HepG2 (cell line): ENCODE measurements around the gene ZNHIT1. TPM values are rescaled to one million over a fixed set of nuclear protein-coding genes. Genes with fewer than 3 reads are reported as not detected.

ENCODE experiments used
- ATF5 ChIP-seq: sonication (generic); formaldehyde crosslinking; IDR thresholded peaks from 2 replicates; pipeline ENCODE4 v1.4.0; 2020; ENCODE audit warnings: mild to moderate bottlenecking, low read depth, missing genetic modification reagents
- FOXK1 ChIP-seq: sonication (generic); formaldehyde crosslinking; IDR thresholded peaks from 2 replicates; pipeline ENCODE4 v1.4.0; 2020; ENCODE audit warnings: low read depth, missing genetic modification reagents, borderline replicate concordance
- GZF1 ChIP-seq: sonication (generic); formaldehyde crosslinking; IDR thresholded peaks from 2 replicates; pipeline ENCODE4 v1.5.1; 2020; ENCODE audit warnings: mild to moderate bottlenecking, missing genetic modification reagents
- KDM3A ChIP-seq: IDR thresholded peaks from 2 replicates; pipeline ENCODE4 v1.6.1; 2018; ENCODE audit warnings: low read depth, missing compliant biosample characterization
- KMT2A ChIP-seq: sonication (generic); formaldehyde crosslinking; IDR thresholded peaks from 2 replicates; pipeline ENCODE4 v1.4.0; 2020; ENCODE audit warnings: missing genetic modification reagents
- MED8 ChIP-seq: sonication (generic); formaldehyde crosslinking; IDR thresholded peaks from 2 replicates; pipeline ENCODE4 v1.8.1; 2023; ENCODE audit warnings: mild to moderate bottlenecking, missing genetic modification reagents; ENCODE audit not compliant: insufficient replicate concordance
- MEF2D ChIP-seq: sonication (generic); formaldehyde crosslinking; IDR thresholded peaks from 2 replicates; pipeline ENCODE4 v1.5.1; 2020; ENCODE audit warnings: mild to moderate bottlenecking, missing genetic modification reagents
- NR2F1 ChIP-seq, 2 experiments: fragments of 450-650 bp in 1 of 2; formaldehyde crosslinking in 1 of 2; IDR thresholded peaks; 2 replicates each; pipeline versions ENCODE4 v1.5.0 to v1.6.1; 2016 to 2020; ENCODE audit warnings: mild to moderate bottlenecking in 1 of 2, missing compliant biosample characterization in 1 of 2, missing genetic modification reagents in 1 of 2, moderate library complexity in 1 of 2
- RAD21 ChIP-seq: fragments of 450-650 bp; formaldehyde crosslinking; IDR thresholded peaks from 2 replicates; pipeline ENCODE4 v1.5.0; 2020; ENCODE audit warnings: mild to moderate bottlenecking
- REL ChIP-seq: sonication (generic); formaldehyde crosslinking; conservative IDR thresholded peaks from 2 replicates; pipeline ENCODE4 v1.8.0; 2022; ENCODE audit warnings: mild to moderate bottlenecking, missing genetic modification reagents, moderate library complexity
- SP140L ChIP-seq: sonication (generic); formaldehyde crosslinking; IDR thresholded peaks from 2 replicates; pipeline ENCODE4 v1.4.0; 2020; ENCODE audit warnings: missing genetic modification reagents, borderline replicate concordance
- ZNF367 ChIP-seq: sonication (generic); formaldehyde crosslinking; IDR thresholded peaks from 2 replicates; pipeline ENCODE4 v1.4.0; 2020; ENCODE audit warnings: missing genetic modification reagents, borderline replicate concordance
- ZNF724P ChIP-seq: sonication (generic); formaldehyde crosslinking; IDR thresholded peaks from 2 replicates; pipeline ENCODE4 v1.8.0; 2022; ENCODE audit warnings: missing genetic modification reagents, borderline replicate concordance
- ZNF773 ChIP-seq: sonication (generic); formaldehyde crosslinking; IDR thresholded peaks from 2 replicates; pipeline ENCODE4 v1.4.0; 2020; ENCODE audit warnings: missing genetic modification reagents, borderline replicate concordance
- ZNF878 ChIP-seq: sonication (generic); formaldehyde crosslinking; IDR thresholded peaks from 2 replicates; pipeline ENCODE4 v1.8.1; 2023; ENCODE audit warnings: mild to moderate bottlenecking, missing genetic modification reagents, moderate library complexity
- polyA plus RNA-seq, 8 experiments: library from polyadenylated mRNA; depleted of rRNA in 3 of 8; stranded (reverse) in 7 of 8; unstranded in 1 of 8; fragments of >200 nt; fragmentation: Illumina TruSeq in 4 of 8; extraction: Trizol in 4 of 8; gene quantifications; 2 replicates each; pipeline versions ENCODE4 v1.2.1 to v1.2.3, GENCODE V29; 2011 to 2016; ENCODE audit warnings: low read depth in 4 of 8, missing spikeins in 1 of 8, mixed read lengths in 1 of 8; ENCODE audit not compliant: insufficient read depth in 1 of 8
- total RNA-seq, 5 experiments: library from RNA; depleted of rRNA; stranded (reverse); fragments of >200 nt; fragmentation: Illumina TruSeq; extraction: Trizol; gene quantifications; 2 replicates each; pipeline ENCODE4 v1.2.3, GENCODE V29; 2016; ENCODE audit warnings: low read depth in 1 of 5
- TF ChIP-seq, protein P1 (sequence below): sonication (generic); formaldehyde crosslinking; IDR thresholded peaks from 2 replicates; pipeline ENCODE4 v1.4.0; 2020; ENCODE audit warnings: missing genetic modification reagents, low read depth, mild to moderate bottlenecking, borderline replicate concordance
- TF ChIP-seq, protein P2 (sequence below): sonication (generic); formaldehyde crosslinking; IDR thresholded peaks from 2 replicates; pipeline ENCODE4 v1.4.0; 2020; ENCODE audit warnings: missing genetic modification reagents, mild to moderate bottlenecking, borderline replicate concordance
- TF ChIP-seq, protein P3 (sequence below): conservative IDR thresholded peaks from 2 replicates; pipeline ENCODE4 v1.6.1; 2018; ENCODE audit warnings: missing genetic modification reagents
- TF ChIP-seq, protein P4 (sequence below): sonication (generic); formaldehyde crosslinking; IDR thresholded peaks from 2 replicates; pipeline ENCODE4 v1.4.0; 2020; ENCODE audit warnings: missing genetic modification reagents, borderline replicate concordance

ZNHIT1 gene
- total and polyA plus RNA-seq, 2 of the 13 experiments (the other 11 are each of a cell fraction or from before 2014, with no cell fraction given) = 32.5 to 64.5 TPM

GRCh38 chr7:101200862-101201599 is 16.9 kb upstream of the ZNHIT1 start, which contains the start of gene MOGAT3 (continued):
- TF ChIP-seq, protein P1, sequence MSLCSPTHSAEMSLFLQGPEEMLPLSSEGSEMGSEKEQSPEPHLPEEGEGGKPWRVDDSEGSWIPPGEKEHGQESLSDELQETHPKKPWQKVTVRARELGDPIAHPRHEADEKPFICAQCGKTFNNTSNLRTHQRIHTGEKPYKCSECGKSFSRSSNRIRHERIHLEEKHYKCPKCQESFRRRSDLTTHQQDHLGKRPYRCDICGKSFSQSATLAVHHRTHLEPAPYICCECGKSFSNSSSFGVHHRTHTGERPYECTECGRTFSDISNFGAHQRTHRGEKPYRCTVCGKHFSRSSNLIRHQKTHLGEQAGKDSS = no peak
- TF ChIP-seq ZNF773 = no peak
- peak; percentile 29; the same call in 1 of the 2 replicates for TF ChIP-seq SP140L (CRISPR knock-in tag)
- peak; percentile 88 to 90 for TF ChIP-seq NR2F1 (CRISPR knock-in tag; IDR thresholded peaks at IDR 0.05)
- TF ChIP-seq, protein P2, sequence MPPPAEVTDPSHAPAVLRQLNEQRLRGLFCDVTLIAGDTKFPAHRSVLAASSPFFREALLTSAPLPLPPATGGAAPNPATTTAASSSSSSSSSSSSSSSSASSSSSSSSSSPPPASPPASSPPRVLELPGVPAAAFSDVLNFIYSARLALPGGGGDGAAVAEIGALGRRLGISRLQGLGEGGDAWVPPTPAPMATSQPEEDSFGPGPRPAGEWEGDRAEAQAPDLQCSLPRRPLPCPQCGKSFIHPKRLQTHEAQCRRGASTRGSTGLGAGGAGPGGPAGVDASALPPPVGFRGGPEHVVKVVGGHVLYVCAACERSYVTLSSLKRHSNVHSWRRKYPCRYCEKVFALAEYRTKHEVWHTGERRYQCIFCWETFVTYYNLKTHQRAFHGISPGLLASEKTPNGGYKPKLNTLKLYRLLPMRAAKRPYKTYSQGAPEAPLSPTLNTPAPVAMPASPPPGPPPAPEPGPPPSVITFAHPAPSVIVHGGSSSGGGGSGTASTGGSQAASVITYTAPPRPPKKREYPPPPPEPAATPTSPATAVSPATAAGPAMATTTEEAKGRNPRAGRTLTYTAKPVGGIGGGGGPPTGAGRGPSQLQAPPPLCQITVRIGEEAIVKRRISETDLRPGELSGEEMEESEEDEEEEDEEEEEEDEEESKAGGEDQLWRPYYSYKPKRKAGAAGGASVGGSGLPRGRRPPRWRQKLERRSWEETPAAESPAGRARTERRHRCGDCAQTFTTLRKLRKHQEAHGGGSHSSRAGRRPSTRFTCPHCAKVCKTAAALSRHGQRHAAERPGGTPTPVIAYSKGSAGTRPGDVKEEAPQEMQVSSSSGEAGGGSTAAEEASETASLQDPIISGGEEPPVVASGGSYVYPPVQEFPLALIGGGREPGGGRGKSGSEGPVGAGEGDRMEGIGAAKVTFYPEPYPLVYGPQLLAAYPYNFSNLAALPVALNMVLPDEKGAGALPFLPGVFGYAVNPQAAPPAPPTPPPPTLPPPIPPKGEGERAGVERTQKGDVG (CRISPR knock-in tag) = no peak
- TF ChIP-seq KMT2A = peak; percentile 43; the same call in 1 of the 2 replicates
- TF ChIP-seq KDM3A (CRISPR knock-in tag) = peak; percentile 81; the same call in 1 of the 2 replicates
- TF ChIP-seq GZF1 (CRISPR knock-in tag) = peak; percentile 60; the same call in 1 of the 2 replicates
- TF ChIP-seq ZNF878 (CRISPR knock-in tag) = peak; percentile 34; the same call in 1 of the 2 replicates
- TF ChIP-seq RAD21 (CRISPR knock-in tag) = 0 out of 2 replicates have a peak, but pooled peaks have one; percentile 20
- TF ChIP-seq, protein P3, sequence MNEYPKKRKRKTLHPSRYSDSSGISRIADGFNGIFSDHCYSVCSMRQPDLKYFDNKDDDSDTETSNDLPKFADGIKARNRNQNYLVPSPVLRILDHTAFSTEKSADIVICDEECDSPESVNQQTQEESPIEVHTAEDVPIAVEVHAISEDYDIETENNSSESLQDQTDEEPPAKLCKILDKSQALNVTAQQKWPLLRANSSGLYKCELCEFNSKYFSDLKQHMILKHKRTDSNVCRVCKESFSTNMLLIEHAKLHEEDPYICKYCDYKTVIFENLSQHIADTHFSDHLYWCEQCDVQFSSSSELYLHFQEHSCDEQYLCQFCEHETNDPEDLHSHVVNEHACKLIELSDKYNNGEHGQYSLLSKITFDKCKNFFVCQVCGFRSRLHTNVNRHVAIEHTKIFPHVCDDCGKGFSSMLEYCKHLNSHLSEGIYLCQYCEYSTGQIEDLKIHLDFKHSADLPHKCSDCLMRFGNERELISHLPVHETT (CRISPR knock-in tag) = 0 out of 2 replicates have a peak, but pooled peaks have one; percentile 56
- no peak for TF ChIP-seq ATF5 (CRISPR knock-in tag)
- TF ChIP-seq ZNF724P = peak; percentile 25; the same call in 1 of the 2 replicates
- TF ChIP-seq MED8 (CRISPR knock-in tag) = peak; percentile 53
- TF ChIP-seq MEF2D (CRISPR knock-in tag) = peak; percentile 93
- TF ChIP-seq ZNF367 = no peak
- TF ChIP-seq REL (CRISPR knock-in tag) = peak; percentile 78; the same call in 1 of the 2 replicates
- TF ChIP-seq, protein P4, sequence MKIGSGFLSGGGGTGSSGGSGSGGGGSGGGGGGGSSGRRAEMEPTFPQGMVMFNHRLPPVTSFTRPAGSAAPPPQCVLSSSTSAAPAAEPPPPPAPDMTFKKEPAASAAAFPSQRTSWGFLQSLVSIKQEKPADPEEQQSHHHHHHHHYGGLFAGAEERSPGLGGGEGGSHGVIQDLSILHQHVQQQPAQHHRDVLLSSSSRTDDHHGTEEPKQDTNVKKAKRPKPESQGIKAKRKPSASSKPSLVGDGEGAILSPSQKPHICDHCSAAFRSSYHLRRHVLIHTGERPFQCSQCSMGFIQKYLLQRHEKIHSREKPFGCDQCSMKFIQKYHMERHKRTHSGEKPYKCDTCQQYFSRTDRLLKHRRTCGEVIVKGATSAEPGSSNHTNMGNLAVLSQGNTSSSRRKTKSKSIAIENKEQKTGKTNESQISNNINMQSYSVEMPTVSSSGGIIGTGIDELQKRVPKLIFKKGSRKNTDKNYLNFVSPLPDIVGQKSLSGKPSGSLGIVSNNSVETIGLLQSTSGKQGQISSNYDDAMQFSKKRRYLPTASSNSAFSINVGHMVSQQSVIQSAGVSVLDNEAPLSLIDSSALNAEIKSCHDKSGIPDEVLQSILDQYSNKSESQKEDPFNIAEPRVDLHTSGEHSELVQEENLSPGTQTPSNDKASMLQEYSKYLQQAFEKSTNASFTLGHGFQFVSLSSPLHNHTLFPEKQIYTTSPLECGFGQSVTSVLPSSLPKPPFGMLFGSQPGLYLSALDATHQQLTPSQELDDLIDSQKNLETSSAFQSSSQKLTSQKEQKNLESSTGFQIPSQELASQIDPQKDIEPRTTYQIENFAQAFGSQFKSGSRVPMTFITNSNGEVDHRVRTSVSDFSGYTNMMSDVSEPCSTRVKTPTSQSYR (CRISPR knock-in tag) = peak; percentile 99
- TF ChIP-seq FOXK1 = peak; percentile 49; the same call in 1 of the 2 replicates
